SK-N-SH (cell line): Measurements from ENCODE around the gene TOR1A. TPM values are rescaled to one million over a fixed set of nuclear protein-coding genes. Genes with fewer than 3 reads are reported as not detected.

Experiments used
- CTCF ChIA-PET: fragments of 300-600, 350-600 bp; formaldehyde crosslinking; extraction: SDS; loops from one replicate; lab custom pipeline; 2021; lab: Yijun Ruan, JAX
- POLR2A ChIA-PET: fragments of 350-600 bp; sonication (Branson Sonifier 250); formaldehyde crosslinking; extraction: SDS; loops from one replicate; lab custom pipeline; 2020; ENCODE audit warnings: antibody characterized with exemption, inconsistent platforms; lab: Yijun Ruan, JAX
- DNase-seq: peaks from one replicate; pipeline ENCODE4 v3.0.0; 2012
- H2AFZ ChIP-seq: fragments of 200-600 bp; sonication (generic); 2 replicates; pipeline ENCODE4 v1.8.1; 2016; ENCODE audit warnings: antibody characterized with exemption, mild to moderate bottlenecking, low read depth
- H3F3A ChIP-seq: fragments of 200-600 bp; sonication (generic); replicated peaks from 2 replicates; pipeline ENCODE3; 2016; ENCODE audit warnings: antibody characterized with exemption, mild to moderate bottlenecking; ENCODE audit not compliant: insufficient read depth
- H3K27ac ChIP-seq, 2 experiments: fragments of 200-500 bp in 1 of 2; fragments of 200-600 bp in 1 of 2; sonication (Bioruptor generic) in 1 of 2; sonication (generic), shearing (Covaris generic) in 1 of 2; 2 replicates each; pipeline versions ENCODE4 v1.5.1 to v1.6.1; 2014 to 2016; ENCODE audit warnings: low read depth in 2 of 2, inconsistent platforms in 1 of 2, low read length in 1 of 2, mild to moderate bottlenecking in 1 of 2, mixed read lengths in 1 of 2
- H3K27me3 ChIP-seq: fragments of 200-600 bp; sonication (generic), shearing (Covaris generic); 2 replicates; pipeline ENCODE4 v1.6.1; 2016; ENCODE audit warnings: mixed run types; ENCODE audit not compliant: insufficient read depth
- H3K36me3 ChIP-seq, 2 experiments: fragments of 200-500 bp in 1 of 2; fragments of 200-600 bp in 1 of 2; sonication (Bioruptor generic) in 1 of 2; sonication (generic) in 1 of 2; replicated peaks in 1 of 2; 2 replicates each; pipeline versions ENCODE3 to v1.5.1; 2014 to 2016; ENCODE audit warnings: low read length in 1 of 2, mild to moderate bottlenecking in 1 of 2; ENCODE audit not compliant: insufficient read depth in 2 of 2, control insufficient read depth in 1 of 2
- H3K4me1 ChIP-seq, 2 experiments: fragments of 200-500 bp in 1 of 2; fragments of 200-600 bp in 1 of 2; sonication (Bioruptor generic) in 1 of 2; sonication (generic), shearing (Covaris generic) in 1 of 2; 2 replicates each; pipeline versions ENCODE4 v1.5.1 to v1.6.1; 2014 to 2016; ENCODE audit warnings: low read depth in 1 of 2, low read length in 1 of 2, mixed run types in 1 of 2; ENCODE audit not compliant: insufficient read depth in 2 of 2, control insufficient read depth in 1 of 2
- H3K4me2 ChIP-seq: fragments of 200-600 bp; sonication (generic), shearing (Covaris generic); 2 replicates; pipeline ENCODE4 v1.6.1; 2017; ENCODE audit warnings: mixed run types
- H3K4me3 ChIP-seq, 2 experiments: fragments of 200-500 bp in 1 of 2; fragments of 200-600 bp in 1 of 2; sonication (Bioruptor generic) in 1 of 2; sonication (generic), shearing (Covaris generic) in 1 of 2; 2 replicates each; pipeline versions ENCODE4 v1.5.1 to v1.8.1; 2014 to 2016; ENCODE audit warnings: low read depth in 2 of 2, inconsistent platforms in 1 of 2, low read length in 1 of 2, mild to moderate bottlenecking in 1 of 2, mixed read lengths in 1 of 2, moderate library complexity in 1 of 2
- H3K79me2 ChIP-seq: fragments of 200-600 bp; sonication (generic); 2 replicates; pipeline ENCODE4 v1.8.1; 2017; ENCODE audit warnings: mild to moderate bottlenecking; ENCODE audit not compliant: insufficient read depth
- H3K9ac ChIP-seq: fragments of 200-600 bp; sonication (generic); 2 replicates; pipeline ENCODE4 v1.6.1; 2017; ENCODE audit warnings: mixed run types
- H3K9me2 ChIP-seq: fragments of 200-600 bp; sonication (generic); 2 replicates; pipeline ENCODE4 v1.6.1; 2017; ENCODE audit warnings: mixed run types
- H3K9me3 ChIP-seq: fragments of 200-600 bp; sonication (generic); 2 replicates; pipeline ENCODE4 v1.6.1; 2017; ENCODE audit warnings: mixed run types, mild to moderate bottlenecking, moderate library complexity
- H4K20me1 ChIP-seq: fragments of 200-600 bp; sonication (generic); 2 replicates; pipeline ENCODE4 v1.6.1; 2017; ENCODE audit warnings: mild to moderate bottlenecking, mixed run types; ENCODE audit not compliant: insufficient read depth
- CHD2 ChIP-seq: fragments of 150-350 bp; IDR thresholded peaks from 2 replicates; pipeline ENCODE4 v1.6.1; 2018; ENCODE audit warnings: low read length; ENCODE audit not compliant: partially characterized antibody
- ELF1 ChIP-seq: IDR thresholded peaks from 2 replicates; pipeline ENCODE4 v1.4.0; 2012
- EP300 ChIP-seq, 2 experiments: IDR thresholded peaks; 2 replicates each; pipeline versions ENCODE4 v1.4.0 to v1.6.1; 2012; ENCODE audit warnings: borderline replicate concordance in 1 of 2, low read depth in 1 of 2, low read length in 1 of 2
- FOSL2 ChIP-seq: IDR thresholded peaks from 2 replicates; pipeline ENCODE4 v1.4.0; 2012; ENCODE audit warnings: low read depth, mild to moderate bottlenecking, moderate library complexity, borderline replicate concordance
- FOXJ3 ChIP-seq: sonication (generic); formaldehyde crosslinking; IDR thresholded peaks from 2 replicates; pipeline ENCODE4 v1.5.1; 2020; ENCODE audit warnings: mild to moderate bottlenecking, missing genetic modification reagents
- GABPA ChIP-seq: IDR thresholded peaks from 2 replicates; pipeline ENCODE4 v1.4.0; 2012; ENCODE audit warnings: low read depth, mild to moderate bottlenecking
- GATA2 ChIP-seq: sonication (generic); formaldehyde crosslinking; IDR thresholded peaks from 2 replicates; pipeline ENCODE4 v1.5.0; 2020; ENCODE audit warnings: mild to moderate bottlenecking, missing genetic modification reagents
- MEF2A ChIP-seq: IDR thresholded peaks from 2 replicates; pipeline ENCODE4 v1.4.0; 2012; ENCODE audit warnings: low read depth, borderline replicate concordance
- NFIC ChIP-seq: IDR thresholded peaks from 2 replicates; pipeline ENCODE4 v1.4.0; 2012; ENCODE audit warnings: borderline replicate concordance
- NRF1 ChIP-seq: IDR thresholded peaks from 2 replicates; pipeline ENCODE4 v1.6.1; 2012; ENCODE audit warnings: low read depth, mild to moderate bottlenecking, low read length
- SIN3A ChIP-seq: IDR thresholded peaks from 2 replicates; pipeline ENCODE4 v1.6.1; 2012; ENCODE audit warnings: low read depth, mild to moderate bottlenecking, low read length, moderate library complexity, borderline replicate concordance
- SMC3 ChIP-seq: IDR thresholded peaks from 2 replicates; pipeline ENCODE4 v1.6.1; 2012; ENCODE audit warnings: low read depth, low read length, improper control_type of control experiment
- YY1 ChIP-seq: IDR thresholded peaks from 2 replicates; pipeline ENCODE4 v1.4.0; 2012; ENCODE audit warnings: low read depth, mild to moderate bottlenecking
- ZBTB33 ChIP-seq: IDR thresholded peaks from 2 replicates; pipeline ENCODE4 v1.4.0; 2012; ENCODE audit warnings: low read depth, borderline replicate concordance
- WGBS: methylation state at CpG from one replicate; pipeline ENCODE4 v1.1.6; 2017; ENCODE audit warnings: low lambda C conversion rate; 5-methylcytosine and 5-hydroxymethylcytosine counted together
- polyA plus RNA-seq, 3 experiments: library from polyadenylated mRNA; depleted of rRNA; stranded (reverse); fragments of >200 nt; gene quantifications; 2 replicates each; pipeline ENCODE4 v1.2.3, GENCODE V29; 2012
- small RNA-seq, 7 experiments: library from RNA; depleted of rRNA; stranded (forward); fragments of <200 nt; gene quantifications; one replicate each; pipeline ENCODE3, GENCODE V24; 2012
- TF ChIP-seq, protein P1 (sequence below): IDR thresholded peaks from 2 replicates; pipeline ENCODE4 v1.4.0; 2012; ENCODE audit warnings: low read depth, borderline replicate concordance
- TF ChIP-seq, protein P2 (sequence below): IDR thresholded peaks from 2 replicates; pipeline ENCODE4 v1.4.0; 2012; ENCODE audit warnings: low read depth

Gene TOR1A
- polyA plus RNA-seq, 1 of the 3 experiments (the other 2 are of a cell fraction): 85.3 TPM

- no peak for TF ChIP-seq FOSL2
- no peak for TF ChIP-seq NRF1
- no peak for TF ChIP-seq SMC3
- TF ChIP-seq ELF1: no peak
- no peak for TF ChIP-seq GABPA
- no peak for TF ChIP-seq EP300 (IDR thresholded peaks at IDR 0.05; ENCODE audit: borderline replicate concordance in 1 of 2, low read depth in 1 of 2, low read length in 1 of 2)
- TF ChIP-seq, protein P1, sequence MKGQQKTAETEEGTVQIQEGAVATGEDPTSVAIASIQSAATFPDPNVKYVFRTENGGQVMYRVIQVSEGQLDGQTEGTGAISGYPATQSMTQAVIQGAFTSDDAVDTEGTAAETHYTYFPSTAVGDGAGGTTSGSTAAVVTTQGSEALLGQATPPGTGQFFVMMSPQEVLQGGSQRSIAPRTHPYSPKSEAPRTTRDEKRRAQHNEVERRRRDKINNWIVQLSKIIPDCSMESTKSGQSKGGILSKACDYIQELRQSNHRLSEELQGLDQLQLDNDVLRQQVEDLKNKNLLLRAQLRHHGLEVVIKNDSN: no peak
- no peak for TF ChIP-seq GATA2 (CRISPR knock-in tag)
- no peak for TF ChIP-seq CHD2
- TF ChIP-seq FOXJ3 (CRISPR knock-in tag): no peak
- TF ChIP-seq YY1: no peak
- no peak for TF ChIP-seq NFIC
- TF ChIP-seq, protein P2, sequence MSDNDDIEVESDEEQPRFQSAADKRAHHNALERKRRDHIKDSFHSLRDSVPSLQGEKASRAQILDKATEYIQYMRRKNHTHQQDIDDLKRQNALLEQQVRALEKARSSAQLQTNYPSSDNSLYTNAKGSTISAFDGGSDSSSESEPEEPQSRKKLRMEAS: no peak
- TF ChIP-seq MEF2A: no peak
- TF ChIP-seq ZBTB33: no peak
- TF ChIP-seq SIN3A: no peak
- Histone ChIP-seq H3K27me3 (no peaks in the 10 kb centered on the region), H3K9me3 (no peaks in the 10 kb centered on the region), H4K20me1 (no peaks in the 10 kb centered on the region), H3K9ac (no peak overlapping the region), H3K79me2 (no peaks in the 10 kb centered on the region), H3K27ac (no peak overlapping the region), H3K4me1 (no peaks in the 10 kb centered on the region; a peak in 1 of 4 replicates), H2AFZ (no peak overlapping the region), H3K36me3 (no peaks in the 10 kb centered on the region), H3K4me3 (no peak overlapping the region), H3F3A (no peaks in the 10 kb centered on the region), H3K4me2 (no peak overlapping the region), H3K9me2 (no peaks in the 10 kb centered on the region)
- no peak for DNase-seq
- CTCF ChIA-PET: interaction anchor here (1.6 to 2.4 kb wide), 2 partner anchors 26 to 37 kb away, joined by 11 read pairs; no protein-coding TSS in a partner anchor
- 94% methylated on average over 13 of the region's 13 CpGs for WGBS
- POLR2A ChIA-PET: no interaction called here
Measured at GRCh38 chr9:129762985-129763926, 60.7 kb downstream of the TOR1A start.

Small RNA genes lying within 50 kb of the gene (small RNA-seq; reads per million reads assigned to genes)
- gene MIR6855: 0 to 1.9 (median 0) reads per million in 7 experiments

Other genes with a start within 250 kb of the TOR1A start
- 0.24 and 0.30 TPM in 2 replicates for gene C9orf50, start 203.0 kb downstream of the TOR1A start, polyA plus RNA-seq (2012; rRNA removed)
- 75.0 and 78.3 TPM in 2 replicates for gene NTMT1, start 198.0 kb downstream of the TOR1A start, polyA plus RNA-seq (2012; rRNA removed)
- 35.9 and 37.5 TPM in 2 replicates for gene ASB6, start 182.0 kb downstream of the TOR1A start, polyA plus RNA-seq (2012; rRNA removed)
- 0.83 and 0.84 TPM in 2 replicates for gene PRRX2, start 158.5 kb downstream of the TOR1A start, polyA plus RNA-seq (2012; rRNA removed)
- gene PTGES, start 71.1 kb downstream of the TOR1A start, polyA plus RNA-seq (2012; rRNA removed): 3.2 and 5.2 TPM in 2 replicates
- gene TOR1B, start 21.0 kb downstream of the TOR1A start, polyA plus RNA-seq (2012; rRNA removed): 37.4 and 50.2 TPM in 2 replicates
- gene C9orf78, start 11.1 kb upstream of the TOR1A start, polyA plus RNA-seq (2012; rRNA removed): 59.2 and 70.8 TPM in 2 replicates
- 17.7 and 22.5 TPM in 2 replicates for gene USP20, start 11.3 kb upstream of the TOR1A start, polyA plus RNA-seq (2012; rRNA removed)
- gene FNBP1, start 219.1 kb upstream of the TOR1A start, polyA plus RNA-seq (2012; rRNA removed): 10.2 and 11.0 TPM in 2 replicates
- 23.0 and 29.9 TPM in 2 replicates for gene GPR107, start 229.8 kb upstream of the TOR1A start, polyA plus RNA-seq (2012; rRNA removed)